GM23248 (cell line): ENCODE results near the gene NME4.

ENCODE experiments used
- EZH2 ChIP-seq: fragments of 200-600 bp; sonication (generic); IDR thresholded peaks from 2 replicates; pipeline ENCODE4 v1.6.1; 2018; ENCODE audit warnings: antibody characterized with exemption, mild to moderate bottlenecking; ENCODE audit not compliant: insufficient read depth, poor library complexity, severe bottlenecking
- EZH2phosphoT487 ChIP-seq: fragments of 200-600 bp; sonication (generic); IDR thresholded peaks from 2 replicates; pipeline ENCODE4 v1.6.1; 2018; ENCODE audit warnings: antibody characterized with exemption, moderate library complexity, mild to moderate bottlenecking, low read depth; ENCODE audit not compliant: insufficient read depth

DNA sequence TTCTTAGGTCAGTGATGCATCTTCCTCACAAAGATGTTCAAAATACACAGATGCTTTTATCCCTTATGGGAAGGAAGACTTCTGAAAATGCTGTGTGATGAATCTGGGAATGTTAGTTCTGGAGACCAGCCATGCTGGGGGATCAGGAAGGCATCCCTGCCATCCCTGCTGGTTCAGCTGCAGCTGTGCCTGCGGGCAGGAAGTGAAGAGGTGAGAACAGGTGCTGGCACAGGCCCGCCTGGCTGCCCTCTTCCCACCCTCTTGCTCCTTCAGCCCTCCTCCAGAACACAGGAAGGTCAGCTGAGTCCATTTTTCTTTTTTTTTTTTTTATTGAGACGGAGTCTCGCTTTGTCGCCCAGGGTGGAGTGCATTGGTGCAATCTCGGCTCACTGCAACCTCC is 43.6 kb downstream of the NME4 start:
- TF ChIP-seq EZH2 (no peak), EZH2phosphoT487 (no peak)
